Prostate gland (tissue), 2 donors: ENCODE measurements around the gene CTNNBIP1. TPM values are rescaled to one million over a fixed set of nuclear protein-coding genes. Genes with fewer than 3 reads are reported as not detected.
A peak's percentile ranks its signal among the peaks of the same experiment; 100 is the strongest.

Experiments used
- DNase-seq: peaks from one replicate; pipeline ENCODE4 v3.0.0-alpha.2; 2019; ENCODE audit warnings: low spot score
- H3K27ac ChIP-seq, 2 donors: fragments of 200-600 bp; sonication (generic); 2 replicates each; pipeline ENCODE4 v1.5.1; 2017 to 2019
- H3K27me3 ChIP-seq: fragments of 200-600 bp; sonication (generic); replicated peaks from 2 replicates; pipeline ENCODE4 v1.5.1; 2019; ENCODE audit not compliant: insufficient read depth
- H3K36me3 ChIP-seq, 2 donors: fragments of 200-600 bp; sonication (generic); 1 replicate in 1 of 2; 2 replicates in 1 of 2; pipeline versions ENCODE4 v1.5.1 to v1.8.1; 2017 to 2019
- H3K4me1 ChIP-seq: fragments of 200-600 bp; sonication (generic); replicated peaks from 2 replicates; pipeline ENCODE4 v1.5.1; 2019
- H3K4me3 ChIP-seq, 2 donors: fragments of 200-600 bp; sonication (generic); 2 replicates each; pipeline ENCODE4 v1.5.1; 2017 to 2019
- H3K9me3 ChIP-seq: fragments of 200-600 bp; sonication (generic); 2 replicates; pipeline ENCODE4 v1.5.1; 2017
- POLR2A ChIP-seq: fragments of 450-650 bp; IDR thresholded peaks from one replicate; pipeline ENCODE4 v1.6.1; 2016; ENCODE audit warnings: antibody characterized with exemption, mild to moderate bottlenecking
- POLR2AphosphoS5 ChIP-seq: sonication (generic); formaldehyde crosslinking; IDR thresholded peaks from one replicate; pipeline ENCODE4 v1.6.1; 2017; ENCODE audit warnings: antibody characterized with exemption
- WGBS: methylation state at CpG from one replicate; pipeline ENCODE4 v1.1.5; 2018; 5-methylcytosine and 5-hydroxymethylcytosine counted together
- intact Hi-C: fragments of 100-400 bp; cut with DNase I; formaldehyde crosslinking; loops from one replicate; pipeline ENCODE4 v1.14.2; 2022
- total RNA-seq, 2 donors: library from RNA; depleted of rRNA; stranded (reverse); fragments of >200 nt; gene quantifications; one replicate each; pipeline ENCODE4 v1.1.0, GENCODE V29; 2016
- TF ChIP-seq, protein P1 (sequence below), 4 experiments: fragments of 200-600 bp in 2 of 4; fragments of 450-650 bp in 2 of 4; sonication (generic) in 2 of 4; IDR thresholded peaks; 1 replicate in 3 of 4; 2 replicates in 1 of 4; pipeline ENCODE4 v1.5.1; 2016 to 2019; ENCODE audit warnings: antibody characterized with exemption in 4 of 4, mild to moderate bottlenecking in 2 of 4, moderate library complexity in 2 of 4

CTNNBIP1 gene
- total RNA-seq, 2 donors from 2014 or later, result 56.9 to 101 TPM

DNA sequence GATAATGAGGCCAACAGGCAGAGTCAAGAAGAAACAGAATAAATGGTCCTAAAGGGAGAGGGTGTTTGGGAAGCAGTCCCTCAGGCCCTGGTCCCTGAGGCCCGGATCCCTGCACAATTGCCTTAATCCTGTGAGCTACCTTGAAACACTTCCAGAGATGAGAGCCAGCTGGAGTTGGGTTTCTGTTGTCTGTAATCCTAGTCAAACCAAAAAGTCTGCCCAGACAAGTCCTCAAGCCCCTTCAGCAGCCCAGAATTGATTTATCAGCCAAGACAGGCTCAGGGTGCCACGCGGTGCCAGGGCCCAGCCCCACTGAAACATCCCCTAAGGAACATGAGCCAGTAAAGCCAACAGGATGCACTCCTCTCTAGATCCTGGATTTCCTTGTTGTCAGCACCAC lies 69.9 kb downstream of the CTNNBIP1 start:
- H3K27me3 ChIP-seq, result no peaks in the 10 kb centered on the region
- H3K36me3 ChIP-seq, result no peaks in the 10 kb centered on the region
- H3K9me3 ChIP-seq, result no peaks in the 10 kb centered on the region
- TF ChIP-seq POLR2AphosphoS5 (peak; percentile 79), POLR2A (no peak)
- intact Hi-C loops, result no loop called here
- no peak overlapping the region for H3K4me3 ChIP-seq
- peak overlapping the region; percentile 82 to 91 for H3K27ac ChIP-seq
- WGBS, result 27% methylated on average over 3 of the region's 3 CpGs
- peaks cover 23% of the 10 kb centered on the region for H3K4me1 ChIP-seq
- peak; percentile 85 for DNase-seq

DNA sequence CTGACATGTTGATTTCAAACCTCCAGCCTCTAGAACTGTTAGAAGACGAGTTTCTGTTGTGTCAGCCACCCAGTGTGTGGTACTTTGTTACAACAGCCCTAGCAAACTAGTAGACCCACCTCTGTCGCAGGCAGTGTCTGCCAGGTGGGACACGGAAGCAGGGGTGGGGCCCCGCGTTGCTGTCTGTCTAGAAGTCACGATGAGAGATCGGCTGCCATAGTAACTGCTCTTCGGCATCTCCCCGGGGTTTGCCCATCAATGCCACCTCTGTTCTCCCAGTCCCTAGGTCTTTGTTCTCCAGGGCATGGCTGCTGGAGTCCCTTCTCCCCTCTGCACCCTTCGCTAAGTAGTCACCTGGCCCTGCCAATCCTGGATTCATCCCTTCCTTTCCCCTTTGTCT lies 71.1 kb downstream of the CTNNBIP1 start:
- no peaks in the 10 kb centered on the region for H3K36me3 ChIP-seq
- H3K9me3 ChIP-seq, result no peaks in the 10 kb centered on the region
- no peaks in the 10 kb centered on the region for H3K27me3 ChIP-seq
- TF ChIP-seq, protein P1, sequence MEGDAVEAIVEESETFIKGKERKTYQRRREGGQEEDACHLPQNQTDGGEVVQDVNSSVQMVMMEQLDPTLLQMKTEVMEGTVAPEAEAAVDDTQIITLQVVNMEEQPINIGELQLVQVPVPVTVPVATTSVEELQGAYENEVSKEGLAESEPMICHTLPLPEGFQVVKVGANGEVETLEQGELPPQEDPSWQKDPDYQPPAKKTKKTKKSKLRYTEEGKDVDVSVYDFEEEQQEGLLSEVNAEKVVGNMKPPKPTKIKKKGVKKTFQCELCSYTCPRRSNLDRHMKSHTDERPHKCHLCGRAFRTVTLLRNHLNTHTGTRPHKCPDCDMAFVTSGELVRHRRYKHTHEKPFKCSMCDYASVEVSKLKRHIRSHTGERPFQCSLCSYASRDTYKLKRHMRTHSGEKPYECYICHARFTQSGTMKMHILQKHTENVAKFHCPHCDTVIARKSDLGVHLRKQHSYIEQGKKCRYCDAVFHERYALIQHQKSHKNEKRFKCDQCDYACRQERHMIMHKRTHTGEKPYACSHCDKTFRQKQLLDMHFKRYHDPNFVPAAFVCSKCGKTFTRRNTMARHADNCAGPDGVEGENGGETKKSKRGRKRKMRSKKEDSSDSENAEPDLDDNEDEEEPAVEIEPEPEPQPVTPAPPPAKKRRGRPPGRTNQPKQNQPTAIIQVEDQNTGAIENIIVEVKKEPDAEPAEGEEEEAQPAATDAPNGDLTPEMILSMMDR (IDR thresholded peaks at IDR 0.05), result no peak
- TF ChIP-seq POLR2AphosphoS5 (no peak), POLR2A (no peak)
- 57% methylated on average over 9 of the region's 10 CpGs for WGBS
- intact Hi-C loops, result no loop called here
- no peak overlapping the region for H3K4me3 ChIP-seq
- H3K4me1 ChIP-seq, result peaks cover 17% of the 10 kb centered on the region
- peak overlapping the region in 1 of 2 donors; percentile 82 for H3K27ac ChIP-seq
- no peak for DNase-seq

DNA sequence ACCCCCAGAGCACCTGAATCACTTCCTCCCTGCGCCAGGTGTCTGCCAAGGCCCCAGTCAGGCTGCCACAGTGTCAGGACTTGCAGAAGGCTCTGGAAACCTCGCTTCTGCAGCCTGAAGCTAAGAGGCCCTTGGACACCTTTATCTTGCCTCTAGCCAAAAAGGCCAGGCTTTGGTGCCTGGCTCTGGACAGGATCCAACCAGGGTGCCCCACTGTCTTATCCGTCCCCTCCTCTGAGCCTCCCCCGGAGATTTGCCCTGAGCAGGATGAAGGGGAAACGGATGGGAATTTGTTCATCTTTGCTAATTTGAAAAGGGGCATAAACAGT lies 73.5 kb downstream of the CTNNBIP1 start:
- intact Hi-C loops, result no loop called here
- no peaks in the 10 kb centered on the region for H3K27me3 ChIP-seq
- H3K27ac ChIP-seq, result peak overlapping the region; percentile 61 to 62
- no peaks in the 10 kb centered on the region for H3K36me3 ChIP-seq
- no peak overlapping the region for H3K4me3 ChIP-seq
- no peaks in the 10 kb centered on the region for H3K9me3 ChIP-seq
- peaks cover 8% of the 10 kb centered on the region for H3K4me1 ChIP-seq
- no peak for DNase-seq
- WGBS, result 38% methylated on average over 5 of the region's 5 CpGs
- TF ChIP-seq POLR2AphosphoS5 (no peak), POLR2A (peak; percentile 0)

DNA sequence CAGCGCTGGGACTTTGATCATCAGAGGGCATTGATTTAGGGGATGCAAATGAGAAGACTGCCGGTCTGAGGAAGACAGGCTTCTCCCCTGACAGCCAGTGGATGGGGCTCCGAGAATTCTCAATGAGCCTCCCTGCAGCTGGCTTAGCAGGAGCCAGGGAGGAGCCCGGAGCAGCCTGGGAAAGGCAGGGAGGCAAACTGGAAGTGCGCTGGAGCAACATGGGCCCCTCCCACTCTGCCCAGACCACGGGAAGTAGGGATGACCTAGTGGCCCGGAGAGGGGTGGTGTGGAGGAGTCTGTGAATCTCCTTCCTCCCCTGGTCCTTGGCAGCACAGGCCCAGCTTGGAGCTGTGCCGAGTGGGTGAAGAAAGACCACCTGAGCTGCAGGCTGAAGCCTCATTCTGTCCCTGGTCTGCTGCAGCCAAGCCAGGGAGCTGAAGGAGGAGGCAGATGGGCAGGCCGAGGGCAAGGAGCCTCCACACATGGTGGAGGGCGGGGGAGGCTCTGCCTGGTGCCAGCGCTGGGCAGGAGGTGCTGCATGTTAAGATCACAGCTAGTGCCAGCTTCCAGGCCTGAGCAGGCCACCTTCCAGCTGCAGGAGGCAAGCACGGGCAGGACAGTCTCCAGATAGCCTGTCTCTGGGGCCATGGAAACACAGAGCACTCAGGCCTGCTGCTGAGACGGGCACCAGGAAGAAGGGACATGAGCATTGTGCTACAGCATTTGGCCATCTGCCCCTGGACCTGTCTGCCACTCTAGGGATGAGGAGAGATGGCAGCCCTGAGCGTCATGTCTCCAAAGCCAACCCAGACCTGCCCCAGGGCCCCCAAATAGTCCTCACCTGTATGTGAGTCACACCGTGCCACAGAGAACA lies 74.1 kb downstream of the CTNNBIP1 start:
- Histone ChIP-seq H3K27ac (peak overlapping the region; percentile 61 to 62), H3K9me3 (no peaks in the 10 kb centered on the region), H3K4me1 (peaks cover 8% of the 10 kb centered on the region), H3K36me3 (no peaks in the 10 kb centered on the region), H3K27me3 (no peaks in the 10 kb centered on the region), H3K4me3 (no peak overlapping the region)
- peak; percentile 69 for TF ChIP-seq POLR2AphosphoS5
- TF ChIP-seq, protein P1 (IDR thresholded peaks at IDR 0.05), result peak in 1 of 4 experiments; percentile 16
- no peak for TF ChIP-seq POLR2A
- DNase-seq, result peak; percentile 93
- intact Hi-C loops, result no loop called here
- WGBS, result 28% methylated on average over 14 of the region's 15 CpGs

DNA sequence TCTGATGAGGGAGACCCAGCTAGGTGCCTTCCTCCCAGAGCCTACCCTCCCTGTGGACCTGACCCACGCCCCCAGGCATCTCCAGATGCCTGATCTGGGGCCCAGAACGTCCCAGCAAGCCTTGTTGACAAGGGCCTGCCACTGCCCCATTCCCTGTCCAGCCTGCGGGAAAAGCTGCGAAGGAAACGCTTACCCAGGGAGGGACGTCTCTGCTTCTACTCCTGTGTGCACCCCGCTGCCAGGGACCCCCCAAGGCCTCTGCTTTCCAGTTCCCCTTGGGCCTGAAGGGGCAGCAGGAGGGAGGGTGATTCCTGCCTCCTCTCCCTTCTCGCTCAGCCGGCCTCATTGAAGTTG lies 74.7 kb downstream of the CTNNBIP1 start:
- no peaks in the 10 kb centered on the region for H3K9me3 ChIP-seq
- peaks cover 8% of the 10 kb centered on the region for H3K4me1 ChIP-seq
- H3K4me3 ChIP-seq, result no peak overlapping the region
- TF ChIP-seq, protein P1 (IDR thresholded peaks at IDR 0.05), result no peak
- TF ChIP-seq POLR2AphosphoS5 (no peak), POLR2A (no peak)
- H3K36me3 ChIP-seq, result no peaks in the 10 kb centered on the region
- no peaks in the 10 kb centered on the region for H3K27me3 ChIP-seq
- H3K27ac ChIP-seq, result peak overlapping the region; percentile 61 to 62
- intact Hi-C loops, result no loop called here
- WGBS, result 34% methylated on average over 9 of the region's 9 CpGs
- no peak for DNase-seq

DNA sequence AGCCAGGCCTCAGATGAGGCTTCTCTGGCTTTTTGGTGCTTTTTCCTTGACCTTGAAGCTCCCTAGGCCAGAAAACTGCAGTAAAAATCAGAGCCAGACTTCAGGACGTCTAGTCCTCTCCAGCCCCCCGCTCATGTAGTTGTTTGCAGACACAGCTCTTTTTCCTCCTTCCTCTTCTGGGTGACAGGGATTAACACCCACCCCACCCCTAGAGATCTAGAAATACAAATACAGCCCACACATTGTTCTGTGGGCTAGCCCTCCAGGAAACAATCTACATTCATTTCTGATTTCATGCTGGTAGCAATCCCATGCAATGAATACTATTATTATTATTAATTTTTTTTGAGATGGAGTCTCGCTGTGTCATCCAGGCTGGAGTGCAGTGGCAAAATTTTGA lies 76.4 kb downstream of the CTNNBIP1 start:
- Histone ChIP-seq H3K36me3 (no peaks in the 10 kb centered on the region), H3K9me3 (no peaks in the 10 kb centered on the region), H3K27me3 (no peaks in the 10 kb centered on the region), H3K4me3 (no peak overlapping the region), H3K27ac (no peak overlapping the region), H3K4me1 (peaks cover 8% of the 10 kb centered on the region)
- DNase-seq, result no peak
- 73% methylated on average over 3 of the region's 3 CpGs for WGBS
- intact Hi-C loops, result no loop called here
- TF ChIP-seq POLR2AphosphoS5 (no peak), POLR2A (no peak)
- TF ChIP-seq, protein P1 (IDR thresholded peaks at IDR 0.05), result no peak
